Stimulated activated CD4-positive, alpha-beta T cell treated with anti-CD3 and anti-CD28 coated beads, Interleukin-12 subunit alpha, Interleukin-12 subunit beta, amount 100 ng/mL, for 24 hours (primary cell): ENCODE measurements around the gene KCND2.

Experiments
- DNase-seq, 2 experiments: peaks; one replicate each; pipeline ENCODE4 v3.0.0-alpha.2; 2020; ENCODE audit warnings: low read depth in 2 of 2

The KCND2 gene

GRCh38 chr7:120703585-120704240, 430.7 kb downstream of the KCND2 start:
- no peak for DNase-seq

GRCh38 chr7:120709252-120709971, 436.4 kb downstream of the KCND2 start:
- no peak for DNase-seq

- DNase-seq, result no peak
These were observed 437.0 kb downstream of the KCND2 start for GRCh38 chr7:120709972-120710320.

- DNase-seq, result no peak
These were observed 442.0 kb downstream of the KCND2 start for GRCh38 chr7:120714945-120715344.

GRCh38 chr7:120716307-120716706, 443.3 kb downstream of the KCND2 start:
- no peak for DNase-seq

GRCh38 chr7:120717166-120717565, 444.2 kb downstream of the KCND2 start:
- no peak for DNase-seq

GRCh38 chr7:120718361-120718760, 445.4 kb downstream of the KCND2 start:
- no peak for DNase-seq

GRCh38 chr7:120720317-120720716, 447.3 kb downstream of the KCND2 start:
- no peak for DNase-seq

GRCh38 chr7:120723465-120724385, 450.8 kb downstream of the KCND2 start:
- DNase-seq, result no peak

- DNase-seq, result no peak
These were observed 451.5 kb downstream of the KCND2 start for GRCh38 chr7:120724448-120724847.

- no peak for DNase-seq
These were observed 452.0 kb downstream of the KCND2 start for GRCh38 chr7:120724955-120725354.

- no peak for DNase-seq
These were observed 452.5 kb downstream of the KCND2 start for GRCh38 chr7:120725376-120726039.

GRCh38 chr7:120729245-120729644, 456.3 kb downstream of the KCND2 start:
- no peak for DNase-seq

GRCh38 chr7:120731271-120731670, 458.3 kb downstream of the KCND2 start:
- no peak for DNase-seq

- DNase-seq, result no peak
These were observed 459.3 kb downstream of the KCND2 start for GRCh38 chr7:120732256-120732655.

GRCh38 chr7:120733143-120733542, 460.2 kb downstream of the KCND2 start:
- no peak for DNase-seq

- no peak for DNase-seq
These were observed 460.9 kb downstream of the KCND2 start for GRCh38 chr7:120733835-120734234.

GRCh38 chr7:120735791-120736190, 462.8 kb downstream of the KCND2 start:
- DNase-seq, result no peak

- no peak for DNase-seq
These were observed 465.8 kb downstream of the KCND2 start for GRCh38 chr7:120738816-120739215.

- DNase-seq, result no peak
These were observed 467.4 kb downstream of the KCND2 start for GRCh38 chr7:120740348-120740747.

- no peak for DNase-seq
These were observed 468.5 kb downstream of the KCND2 start for GRCh38 chr7:120741371-120742042.
